Bronchial epithelial cell (primary cell): ENCODE data around the gene SPIRE1. TPM values are rescaled to one million over a fixed set of nuclear protein-coding genes. Genes with fewer than 3 reads are reported as not detected.

Experiments used
- DNase-seq: peaks from one replicate; pipeline ENCODE4 v3.0.0-alpha.2; 2010; ENCODE audit warnings: low read depth
- FAIRE-seq: peaks from 2 replicates; lab custom pipeline; 2011; peaks lifted over from hg19 to GRCh38; lab: Jason Lieb, UNC
- H3K27me3 ChIP-seq: 2 replicates; pipeline ENCODE4 v1.5.1; 2011; ENCODE audit warnings: low read length; ENCODE audit not compliant: control insufficient read depth, insufficient read depth
- H3K36me3 ChIP-seq: 2 replicates; pipeline ENCODE4 v1.5.1; 2011; ENCODE audit warnings: low read length; ENCODE audit not compliant: control insufficient read depth, insufficient read depth
- H3K4me3 ChIP-seq: 2 replicates; pipeline ENCODE4 v1.5.1; 2011; ENCODE audit warnings: mild to moderate bottlenecking, low read depth, low read length, control low read depth
- total RNA-seq: library from RNA; depleted of rRNA; stranded (reverse); fragments of >200 nt; gene quantifications from 2 replicates; pipeline ENCODE4 v1.2.1, GENCODE V29; 2014
- TF ChIP-seq, protein P1 (sequence below): IDR thresholded peaks from 2 replicates; pipeline ENCODE4 v1.5.1; 2011; ENCODE audit warnings: mild to moderate bottlenecking, moderate library complexity, low read length, control low read depth, inconsistent platforms; ENCODE audit not compliant: insufficient read depth, severe bottlenecking

Gene SPIRE1
- total RNA-seq = 125 and 141 TPM in 2 replicates

DNA sequence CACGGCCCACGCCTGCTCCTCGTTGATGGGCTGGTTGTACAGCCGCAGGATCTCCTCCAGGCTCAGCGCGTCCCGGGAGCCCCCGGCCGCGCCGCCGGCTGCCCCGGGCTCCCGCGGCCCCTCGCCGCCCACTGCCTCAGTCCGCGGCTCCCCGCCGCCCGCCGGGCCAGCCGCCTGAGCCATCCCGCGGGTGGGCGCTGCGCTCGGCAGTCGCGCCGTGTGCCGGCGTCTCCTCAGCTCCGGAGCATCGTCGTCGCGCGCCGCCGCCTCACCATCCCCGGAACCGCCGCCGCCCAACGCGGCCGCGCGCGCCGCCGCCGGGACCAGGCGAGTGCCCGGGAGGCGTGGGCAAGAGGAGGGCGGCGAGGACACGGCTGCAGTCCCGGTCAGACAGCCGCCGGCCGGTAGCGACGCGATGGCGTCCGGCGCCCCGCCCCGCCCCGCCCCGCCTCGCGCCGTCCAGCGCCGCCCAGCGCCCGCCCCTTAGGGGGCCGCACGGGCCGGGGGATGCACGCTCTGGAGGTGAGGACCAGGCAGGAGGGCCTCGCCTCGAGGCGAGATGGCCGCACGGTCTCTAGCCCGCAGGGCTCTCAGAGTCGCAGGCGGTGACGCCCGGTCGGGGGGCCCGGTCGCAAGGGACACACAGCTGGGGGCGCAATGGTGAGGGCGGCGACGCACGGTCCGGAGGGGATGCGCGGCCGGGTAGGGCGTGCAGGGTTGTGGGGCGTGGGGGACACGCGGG lies at the start of gene SPIRE1:
Gene SPIRE1 (minus strand): TSS at position 424 of the 742 bp plus-strand sequence. CDS start 241 bp downstream, at position 183.
- no peaks in the 10 kb centered on the region for H3K27me3 ChIP-seq
- H3K4me3 ChIP-seq = peak within 1 kb of the TSS; percentile 88
- H3K36me3 ChIP-seq = no peaks in the 10 kb centered on the region
- TF ChIP-seq, protein P1, sequence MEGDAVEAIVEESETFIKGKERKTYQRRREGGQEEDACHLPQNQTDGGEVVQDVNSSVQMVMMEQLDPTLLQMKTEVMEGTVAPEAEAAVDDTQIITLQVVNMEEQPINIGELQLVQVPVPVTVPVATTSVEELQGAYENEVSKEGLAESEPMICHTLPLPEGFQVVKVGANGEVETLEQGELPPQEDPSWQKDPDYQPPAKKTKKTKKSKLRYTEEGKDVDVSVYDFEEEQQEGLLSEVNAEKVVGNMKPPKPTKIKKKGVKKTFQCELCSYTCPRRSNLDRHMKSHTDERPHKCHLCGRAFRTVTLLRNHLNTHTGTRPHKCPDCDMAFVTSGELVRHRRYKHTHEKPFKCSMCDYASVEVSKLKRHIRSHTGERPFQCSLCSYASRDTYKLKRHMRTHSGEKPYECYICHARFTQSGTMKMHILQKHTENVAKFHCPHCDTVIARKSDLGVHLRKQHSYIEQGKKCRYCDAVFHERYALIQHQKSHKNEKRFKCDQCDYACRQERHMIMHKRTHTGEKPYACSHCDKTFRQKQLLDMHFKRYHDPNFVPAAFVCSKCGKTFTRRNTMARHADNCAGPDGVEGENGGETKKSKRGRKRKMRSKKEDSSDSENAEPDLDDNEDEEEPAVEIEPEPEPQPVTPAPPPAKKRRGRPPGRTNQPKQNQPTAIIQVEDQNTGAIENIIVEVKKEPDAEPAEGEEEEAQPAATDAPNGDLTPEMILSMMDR = no peak
- no peak for FAIRE-seq
- peak; percentile 22 for DNase-seq

DNA sequence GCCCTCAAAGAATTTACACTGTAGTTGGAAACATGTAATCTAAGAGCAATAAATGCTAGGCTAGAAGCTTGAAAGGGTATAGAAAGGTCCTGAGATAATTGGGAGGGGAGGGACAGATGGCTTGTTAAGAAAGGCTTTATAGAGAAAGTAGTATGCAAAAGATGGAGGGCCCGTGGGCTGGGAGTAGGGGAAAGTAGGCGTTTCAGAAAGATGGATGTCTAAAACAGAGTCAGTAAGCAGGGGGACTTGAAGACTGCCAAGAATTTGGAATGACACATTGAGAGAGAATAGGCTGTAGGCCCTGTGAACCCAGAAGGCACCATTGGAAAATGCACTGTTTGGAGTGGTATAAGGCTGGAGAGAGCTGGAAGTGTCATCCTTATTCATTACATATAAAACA lies 45.8 kb upstream of the SPIRE1 start:
- TF ChIP-seq, protein P1 = no peak
- Histone ChIP-seq H3K36me3 (peaks cover 6% of the 10 kb centered on the region), H3K27me3 (no peaks in the 10 kb centered on the region), H3K4me3 (peak overlapping the region; percentile 92)
- DNase-seq (no peak), FAIRE-seq (no peak)

DNA sequence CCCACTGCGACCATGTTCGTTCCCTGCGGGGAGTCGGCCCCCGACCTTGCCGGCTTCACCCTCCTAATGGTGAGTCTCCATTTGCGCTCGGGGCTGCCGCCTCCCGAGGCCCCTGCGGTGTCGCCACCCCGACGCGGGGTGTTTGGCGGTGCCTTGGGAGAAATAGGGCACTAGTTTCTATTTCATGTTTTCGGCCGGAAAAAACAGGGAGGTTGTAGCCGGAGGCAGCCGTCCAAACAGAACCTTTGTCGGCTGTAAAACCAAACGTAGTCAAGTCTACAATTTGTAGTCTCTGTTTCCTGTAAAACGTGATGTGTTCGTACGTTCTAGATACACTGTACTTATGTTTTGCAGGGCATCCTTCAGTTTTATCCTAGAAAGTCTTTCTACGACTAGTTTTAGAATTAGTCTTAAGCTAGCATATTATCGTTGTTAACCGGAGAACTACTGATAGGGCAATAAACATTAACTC lies 45.2 kb upstream of the SPIRE1 start:
- DNase-seq (peak; percentile 18), FAIRE-seq (no peak)
- H3K4me3 ChIP-seq = peak overlapping the region; percentile 92
- TF ChIP-seq, protein P1 = no peak
- no peaks in the 10 kb centered on the region for H3K27me3 ChIP-seq
- peaks cover 6% of the 10 kb centered on the region for H3K36me3 ChIP-seq

DNA sequence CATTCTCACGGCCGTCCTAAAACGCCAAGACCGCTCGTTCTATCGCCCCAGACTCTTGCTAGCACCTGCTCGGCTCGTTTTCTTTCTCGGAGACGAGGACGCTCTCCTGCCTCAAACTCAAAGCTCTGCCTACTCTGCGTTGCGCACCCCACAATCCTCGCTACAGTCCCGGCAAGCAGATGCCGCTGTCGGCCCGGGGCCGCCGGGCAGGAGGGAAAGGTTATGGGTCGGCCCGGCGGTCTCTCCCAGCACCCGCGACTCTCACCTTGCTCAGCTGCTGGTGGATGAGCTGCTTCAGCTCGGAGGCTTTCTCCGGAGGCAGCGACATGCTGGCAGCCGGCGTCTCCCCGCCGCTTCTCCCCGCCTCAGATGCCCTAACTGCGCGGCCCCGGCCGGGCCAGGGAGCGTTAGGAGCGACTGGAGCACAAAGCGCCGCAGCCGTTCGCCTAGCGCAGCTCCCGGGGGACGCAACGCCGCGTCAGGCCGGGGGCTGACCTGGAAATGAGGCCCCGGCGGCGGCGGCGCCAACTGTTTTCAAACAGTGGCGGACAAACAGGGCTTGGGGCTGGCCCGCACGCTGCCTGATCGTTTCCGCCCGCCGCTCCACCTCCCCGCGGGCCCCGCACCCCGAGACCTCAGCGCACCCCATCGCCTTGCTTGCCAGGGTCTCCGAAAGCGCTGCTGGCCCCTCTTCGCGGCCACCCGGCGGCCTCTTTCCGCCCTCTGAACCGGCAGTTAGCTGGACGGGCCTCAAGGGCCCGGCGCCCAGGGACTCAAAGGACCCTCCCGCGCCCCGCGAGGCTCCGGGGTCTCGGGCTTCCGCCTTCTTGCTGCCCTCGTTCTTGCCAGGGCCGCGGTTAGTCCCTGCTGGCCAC lies 44.6 kb upstream of the SPIRE1 start, which contains the start of the genes CEP76 and PSMG2:
Gene CEP76 (minus strand): TSS at position 503 of the 875 bp plus-strand sequence. CDS start 175 bp downstream, at position 328.
Gene PSMG2 (plus strand): TSS at position 822 of the 875 bp plus-strand sequence. CDS start 66 bp downstream, outside the sequence.
- no peak for FAIRE-seq
- Histone ChIP-seq H3K36me3 (peaks cover 2% of the 10 kb centered on the region), H3K27me3 (no peaks in the 10 kb centered on the region), H3K4me3 (peak within 1 kb of the TSS; percentile 92)
- peak; percentile 74 for DNase-seq
- TF ChIP-seq, protein P1 = no peak

DNA sequence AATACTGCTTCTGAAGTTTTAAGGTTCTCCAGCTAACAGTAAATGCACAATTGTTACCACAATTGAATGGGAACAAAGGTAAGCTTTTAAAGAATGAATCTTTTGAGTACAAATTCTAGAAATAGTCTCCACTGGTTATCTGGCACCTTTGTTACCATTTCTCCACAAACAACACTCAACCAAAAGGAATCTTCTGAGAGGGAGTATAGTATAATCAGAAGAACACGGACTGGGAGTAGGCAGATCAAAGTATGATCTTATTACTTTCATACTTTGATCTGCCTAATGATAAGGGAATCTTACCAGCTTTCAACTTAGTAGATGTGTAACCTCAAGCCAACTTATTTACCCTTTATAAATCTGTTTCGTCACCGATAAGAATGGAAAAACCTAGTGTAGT lies 43.3 kb upstream of the SPIRE1 start:
- Histone ChIP-seq H3K27me3 (no peaks in the 10 kb centered on the region), H3K4me3 (no peak overlapping the region), H3K36me3 (no peaks in the 10 kb centered on the region)
- no peak for DNase-seq
- TF ChIP-seq, protein P1 = no peak
- no peak for FAIRE-seq
